DMS153 (cell line): ENCODE results near the gene C16orf90.
"Not testable (repeated sequence)": the region's sequence is repeated elsewhere in the genome, so short reads cannot be mapped to it uniquely, and the experiment has no call there.

Experiments used
- DNase-seq: peaks from one replicate; lab custom pipeline; 2025; lab: John Stamatoyannopoulos, UW

Gene C16orf90

DNA sequence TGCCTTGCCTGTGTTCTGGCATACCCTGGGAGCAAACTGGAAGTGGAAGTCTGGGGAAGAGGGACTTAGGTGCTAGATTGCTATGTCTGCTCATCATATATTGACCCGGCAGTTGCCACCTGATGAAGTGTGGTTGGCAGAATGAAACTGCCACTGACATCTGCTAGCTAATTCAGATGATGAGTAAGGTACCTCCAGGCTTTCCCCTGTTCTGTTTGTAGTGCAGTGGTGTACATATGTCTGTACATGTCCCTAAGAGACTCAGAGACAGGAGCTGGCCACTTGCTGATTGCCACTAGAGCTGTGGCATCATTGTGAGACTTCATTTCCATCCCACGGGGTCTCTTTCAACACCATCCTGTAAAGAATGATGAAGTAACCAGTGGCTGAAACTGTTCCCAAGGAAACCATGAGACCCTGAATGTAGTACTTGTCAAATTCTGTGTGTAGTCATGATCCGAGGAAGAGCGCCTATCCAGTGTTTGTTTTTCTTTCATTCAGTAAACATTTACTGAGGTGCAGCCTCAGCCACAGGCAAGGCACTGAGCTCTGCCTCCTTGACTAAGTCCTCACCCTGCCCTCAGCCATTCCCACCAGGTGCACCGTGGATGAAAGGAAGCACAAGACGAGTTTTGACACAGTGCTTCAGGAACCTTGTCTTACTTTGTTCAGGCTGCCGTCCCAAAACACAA, 18.7 kb upstream of the C16orf90 start:
- DNase-seq, result no peak

- no peak for DNase-seq
Measured at GRCh38 chr16:3511286-3512180, 16.2 kb upstream of the C16orf90 start.

DNA sequence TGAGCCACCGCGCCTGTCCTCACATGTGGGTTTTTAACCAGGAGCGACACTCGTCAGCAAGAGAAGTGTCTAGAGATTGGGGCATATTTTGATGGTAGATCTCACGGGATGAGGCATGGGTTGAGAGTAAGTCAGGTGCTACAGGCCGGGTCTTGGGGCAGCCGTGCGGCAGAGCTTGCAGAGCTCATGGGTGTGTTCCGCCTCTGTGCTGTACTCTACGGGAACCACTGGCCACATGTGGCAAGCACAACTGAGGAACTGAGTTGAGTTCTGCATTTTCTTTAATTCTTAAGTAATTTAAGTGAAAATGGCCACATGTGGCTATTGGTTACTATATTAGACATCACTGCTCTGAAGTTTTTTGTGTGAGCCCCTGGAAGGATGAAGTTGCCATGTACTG, 15.1 kb upstream of the C16orf90 start:
- no peak for DNase-seq

- DNase-seq, result no peak
Measured at GRCh38 chr16:3509470-3509928, 14.2 kb upstream of the C16orf90 start.

GRCh38 chr16:3508736-3509135, 13.4 kb upstream of the C16orf90 start:
- DNase-seq, result no peak

GRCh38 chr16:3503523-3503922, 8.2 kb upstream of the C16orf90 start:
- DNase-seq, result no peak

GRCh38 chr16:3501783-3502400, 6.6 kb upstream of the C16orf90 start:
- no peak for DNase-seq

DNA sequence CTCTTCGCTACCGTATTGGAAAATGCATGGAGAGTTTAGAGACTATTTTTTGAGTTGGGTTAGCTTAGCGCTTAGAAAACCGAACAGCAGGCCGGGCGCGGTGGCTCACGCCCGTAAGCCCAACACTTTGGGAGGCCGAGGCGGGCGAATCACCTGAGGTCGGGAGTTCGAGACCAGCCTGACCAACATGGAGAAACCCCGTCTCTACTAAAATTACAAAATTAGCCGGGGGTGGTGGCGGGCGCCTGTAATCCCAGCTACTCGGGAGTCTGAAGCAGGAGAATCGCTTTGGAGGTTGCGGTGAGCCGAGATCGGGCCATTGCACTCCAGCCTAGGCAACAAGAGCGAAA, 6.1 kb upstream of the C16orf90 start:
- not testable (repeated sequence) for DNase-seq

GRCh38 chr16:3498988-3499387, 3.7 kb upstream of the C16orf90 start:
- DNase-seq, result no peak

DNA sequence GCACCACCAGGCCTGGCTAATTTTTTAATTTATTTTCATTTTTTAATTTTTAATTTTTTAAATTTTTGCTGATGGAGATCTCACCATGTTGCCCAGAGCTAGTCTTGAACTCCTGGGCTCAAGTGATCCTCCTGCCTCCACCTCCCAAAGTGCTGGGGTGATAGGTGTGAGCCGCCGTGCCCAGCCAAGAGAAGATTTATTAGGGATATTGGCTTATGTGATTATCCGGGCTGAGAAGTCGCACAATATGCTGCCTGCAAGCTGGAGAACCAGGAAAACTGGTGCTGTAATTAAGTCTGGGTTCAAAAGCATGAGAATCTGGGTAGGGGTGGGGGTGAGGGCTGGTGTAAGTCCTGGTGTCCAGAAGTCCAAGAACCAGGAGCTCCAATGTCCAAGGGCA, 2.5 kb upstream of the C16orf90 start:
- no peak for DNase-seq

DNA sequence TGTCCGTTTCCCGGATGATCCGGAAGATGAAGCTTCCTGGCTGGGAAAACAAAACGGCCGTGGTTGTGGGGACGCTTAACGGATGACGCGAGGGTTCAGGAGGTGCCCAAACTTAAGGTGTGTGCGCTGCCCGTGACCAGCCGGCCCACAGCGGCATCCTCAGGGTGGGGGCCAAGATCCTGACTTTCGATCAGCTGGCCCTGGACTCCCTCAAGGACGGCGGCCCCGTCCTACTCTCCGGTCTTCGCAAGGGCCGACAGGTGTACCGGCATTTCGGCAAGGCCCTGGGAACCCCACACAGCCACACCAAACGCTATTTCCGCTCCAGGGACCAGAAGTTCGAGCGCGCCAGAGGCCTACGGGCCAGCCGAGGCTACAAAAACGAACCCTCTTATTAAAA, 1.1 kb upstream of the C16orf90 start:
- no peak for DNase-seq

DNA sequence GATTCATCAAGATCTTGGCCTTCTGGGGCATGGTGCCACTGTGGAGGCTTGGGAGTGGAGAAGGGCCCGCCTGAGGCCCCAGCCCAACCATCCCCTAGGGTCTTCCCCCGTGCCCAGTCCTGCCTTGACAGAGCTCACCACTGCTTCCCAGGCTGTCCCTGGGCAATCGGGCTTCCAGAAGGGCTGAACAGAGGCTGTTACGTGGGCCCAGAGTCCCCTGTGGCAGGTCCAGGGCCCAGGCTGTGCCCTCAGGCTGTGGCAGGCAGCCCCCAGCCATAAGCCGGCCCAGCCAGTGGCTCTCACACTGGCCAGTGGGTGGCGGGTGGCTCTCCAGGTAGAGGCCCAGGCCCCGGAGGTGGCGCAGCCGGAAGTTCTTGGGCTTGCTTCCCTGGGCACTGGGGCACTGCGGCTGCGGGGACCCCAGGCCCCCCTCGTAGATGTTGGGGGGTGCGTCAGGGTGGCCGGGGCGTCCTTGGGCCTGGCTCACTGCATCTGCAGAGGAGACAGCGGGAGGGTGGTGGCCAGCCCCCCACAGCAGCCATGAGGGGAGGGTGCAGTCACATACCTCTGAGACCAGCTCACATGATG, 809 bp downstream of the C16orf90 start:
- no peak for DNase-seq

- DNase-seq, result no peak
Measured at GRCh38 chr16:3492356-3492755, 2.9 kb downstream of the C16orf90 start.

DNA sequence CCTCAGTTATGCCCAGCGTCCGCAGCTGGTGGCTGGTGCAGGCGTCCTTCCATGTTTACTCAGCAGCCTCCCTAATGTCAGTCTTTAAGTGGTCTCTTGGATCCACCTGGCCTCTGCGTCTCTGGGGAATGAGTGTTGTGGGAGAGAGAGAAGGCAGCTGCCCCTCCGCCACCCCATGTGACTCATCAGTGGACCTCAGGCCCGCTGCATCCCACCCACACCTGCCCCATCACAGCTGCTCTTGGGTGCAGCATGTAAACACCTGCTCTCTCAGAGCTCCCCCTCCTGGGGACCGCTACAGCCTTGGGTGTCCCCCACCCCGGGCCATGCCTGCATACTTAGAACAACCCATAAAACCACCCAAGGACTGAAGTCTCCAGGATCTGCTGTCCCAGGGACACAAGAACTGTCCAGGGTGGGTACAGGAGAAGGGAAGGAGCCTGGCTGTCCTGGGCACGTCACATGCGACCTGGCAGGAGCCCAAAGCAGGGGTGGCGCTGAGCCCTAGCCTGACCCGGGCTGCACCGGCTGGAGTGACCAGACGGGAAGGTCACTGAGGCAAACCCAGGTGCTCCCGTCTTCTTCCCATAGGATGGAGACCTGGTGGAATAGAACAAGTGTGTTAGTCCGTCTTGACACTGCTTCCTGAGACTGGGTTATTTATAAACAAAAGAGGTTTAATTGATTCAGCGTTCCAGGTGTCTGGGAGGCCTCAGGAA, 4.2 kb downstream of the C16orf90 start:
- no peak for DNase-seq

GRCh38 chr16:3488801-3489200, 6.5 kb downstream of the C16orf90 start:
- no peak for DNase-seq

DNA sequence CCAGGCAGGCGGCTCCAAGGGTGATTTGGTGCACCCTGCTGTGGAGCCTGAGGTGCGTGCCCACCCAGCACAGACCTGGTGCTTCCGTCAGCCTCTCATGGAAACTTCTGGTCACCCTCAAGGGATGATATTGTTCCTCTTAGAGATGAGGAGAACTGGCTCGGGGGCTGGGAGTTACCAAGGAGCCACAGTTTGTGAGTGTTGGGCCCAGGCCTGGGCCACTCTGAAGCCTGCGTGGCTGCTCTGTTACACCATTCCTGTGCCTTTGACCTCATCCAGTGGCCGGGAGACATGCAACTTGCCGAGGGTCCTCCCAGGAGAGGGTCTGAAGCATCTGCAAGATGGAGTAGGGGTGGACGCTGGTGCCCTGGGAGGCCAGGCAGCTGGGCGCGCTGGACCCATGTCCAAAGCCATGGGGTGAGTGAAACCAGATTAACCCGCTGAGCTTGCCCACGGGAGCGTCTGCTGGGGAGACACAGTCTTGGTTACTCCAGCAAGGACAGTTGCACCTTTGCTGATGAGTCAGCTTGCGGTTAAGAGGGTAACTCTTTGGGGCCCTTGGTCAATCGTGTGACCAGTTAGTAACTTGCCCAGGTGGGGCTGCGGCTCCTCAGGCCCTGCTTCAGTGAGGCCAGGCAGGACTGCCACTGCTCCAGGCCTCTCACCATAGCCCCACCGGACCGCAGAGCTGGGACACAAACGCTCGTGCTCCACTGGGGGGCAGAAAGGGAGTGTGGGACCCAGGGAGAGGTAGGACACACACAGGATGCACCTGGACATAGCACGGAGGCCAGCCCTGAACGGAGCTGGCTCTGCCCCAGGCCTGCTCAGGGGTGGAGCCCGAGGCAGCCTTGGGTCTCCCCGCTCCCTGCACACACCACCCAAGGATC, 7.5 kb downstream of the C16orf90 start:
- no peak for DNase-seq

GRCh38 chr16:3486506-3487215, 8.6 kb downstream of the C16orf90 start:
- DNase-seq, result no peak

- DNase-seq, result no peak
Measured at GRCh38 chr16:3485821-3486505, 9.3 kb downstream of the C16orf90 start.

DNA sequence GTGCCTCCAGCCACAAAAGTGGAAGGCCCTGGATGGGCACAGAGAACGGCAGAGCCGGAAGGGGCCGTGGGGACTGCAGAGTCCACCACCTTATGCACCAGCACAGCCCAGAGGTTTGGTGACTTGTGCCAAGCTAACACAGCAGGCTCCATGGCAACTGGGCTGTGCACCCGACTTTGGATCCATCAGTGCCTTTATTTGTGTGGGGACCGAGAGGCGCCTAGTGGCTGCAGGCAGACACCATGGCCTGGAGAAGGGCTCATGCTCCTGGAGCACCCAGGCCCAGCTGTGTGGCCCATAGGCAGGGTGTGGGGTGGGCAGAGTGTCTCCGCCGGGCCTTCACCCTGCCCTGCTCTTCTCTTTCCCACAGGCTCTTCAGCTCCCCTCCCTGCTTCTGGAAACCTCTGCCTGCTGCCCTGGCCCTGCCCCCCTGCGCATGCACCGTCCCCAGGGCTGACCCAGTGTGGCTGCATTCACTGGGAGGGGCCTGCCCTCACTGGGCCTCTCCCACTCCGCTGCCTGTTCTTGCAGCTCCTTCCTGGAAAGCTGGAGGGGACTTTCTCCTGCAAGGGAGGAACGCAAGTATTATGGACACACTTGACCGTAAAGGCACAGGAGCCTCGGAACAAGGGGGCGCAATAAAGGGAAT, 10.1 kb downstream of the C16orf90 start:
- DNase-seq, result no peak
